HG03457 (cell line): Measurements from ENCODE around the gene MLH3.

Experiments
- ATAC-seq: cut with Tn5 transposase; IDR thresholded peaks from one replicate; pipeline ENCODE4 v1.9.1; 2021; ENCODE audit warnings: moderate number of reproducible peaks; ENCODE audit not compliant: unreplicated experiment

MLH3 gene

GRCh38 chr14:74988131-74988530 lies 63.1 kb downstream of the MLH3 start:
- ATAC-seq: no peak

GRCh38 chr14:74985806-74986205 lies 65.5 kb downstream of the MLH3 start:
- no peak for ATAC-seq

DNA sequence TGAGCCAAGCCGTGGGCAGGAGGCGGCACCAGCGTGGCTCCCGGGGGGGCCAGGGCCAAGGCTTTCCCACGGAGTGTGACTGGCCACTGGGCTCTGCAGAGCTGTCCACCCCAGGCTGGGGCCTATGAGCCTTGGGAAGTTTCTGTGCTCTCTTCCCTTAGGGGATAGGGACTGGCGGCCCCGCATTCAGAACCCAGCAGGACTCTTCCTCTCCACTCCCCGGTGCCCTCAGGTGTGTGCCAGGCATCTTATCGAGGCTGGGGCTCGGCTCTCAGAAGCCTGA lies 66.3 kb downstream of the MLH3 start:
- ATAC-seq: no peak

DNA sequence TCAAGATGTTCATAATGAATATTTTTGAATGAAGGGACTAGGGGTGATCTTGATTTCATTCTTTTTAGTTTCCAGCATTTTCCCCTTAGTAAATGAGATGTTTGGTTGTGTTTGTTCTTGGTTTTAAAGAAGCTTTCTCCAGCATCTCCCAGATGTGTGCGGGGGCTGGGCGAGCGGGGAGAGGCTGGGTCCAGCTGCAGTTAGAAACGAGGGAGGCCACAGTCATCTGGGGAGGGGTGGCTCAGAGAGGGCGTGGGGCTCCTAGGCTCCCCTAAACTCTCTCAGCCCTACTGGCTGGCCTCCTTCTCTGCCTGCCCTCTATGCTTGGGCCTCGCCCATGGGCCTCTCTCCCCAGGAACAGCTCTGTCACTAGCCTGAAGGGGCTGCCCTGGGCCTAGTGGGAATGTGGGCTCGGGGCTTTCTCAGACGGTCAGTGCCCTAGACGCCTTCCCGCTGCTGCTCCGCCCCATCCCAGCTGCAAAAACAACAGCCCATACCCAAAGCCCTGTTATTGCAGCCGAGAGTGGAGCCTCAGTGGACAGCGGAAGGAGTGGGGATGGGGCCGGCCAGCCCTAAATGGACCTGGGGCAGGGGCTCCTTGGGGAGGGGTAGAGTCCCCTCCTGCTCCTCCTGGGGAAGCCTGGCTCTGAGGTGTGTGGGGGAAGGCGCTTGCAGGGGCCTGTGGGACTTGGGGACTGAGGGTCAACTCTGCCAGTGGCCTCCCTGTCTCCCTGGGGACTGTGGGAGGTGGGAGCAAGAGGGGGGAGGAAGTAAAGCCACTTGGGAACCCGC lies 66.8 kb downstream of the MLH3 start:
- no peak for ATAC-seq

DNA sequence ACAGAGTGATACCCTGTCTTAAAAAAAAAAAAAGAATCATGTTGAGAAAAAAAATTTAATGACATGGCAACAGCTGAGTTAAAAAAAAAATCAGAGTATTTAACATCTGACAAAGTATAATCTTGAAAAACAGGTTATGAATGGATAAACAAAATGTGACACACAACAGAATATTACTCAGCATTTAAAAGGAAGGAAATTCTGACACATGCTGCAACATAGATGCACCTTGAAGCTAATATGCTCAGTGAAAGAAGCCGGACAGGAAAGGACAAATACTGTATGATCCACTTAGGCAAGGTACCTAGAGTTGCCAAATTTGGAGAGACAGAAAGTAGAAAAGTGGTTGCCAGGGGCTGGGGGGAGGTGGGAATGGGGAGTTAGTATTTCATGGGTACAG lies 67.9 kb downstream of the MLH3 start:
- no peak for ATAC-seq

- ATAC-seq: no peak
These were observed 68.6 kb downstream of the MLH3 start for GRCh38 chr14:74982661-74983060.

DNA sequence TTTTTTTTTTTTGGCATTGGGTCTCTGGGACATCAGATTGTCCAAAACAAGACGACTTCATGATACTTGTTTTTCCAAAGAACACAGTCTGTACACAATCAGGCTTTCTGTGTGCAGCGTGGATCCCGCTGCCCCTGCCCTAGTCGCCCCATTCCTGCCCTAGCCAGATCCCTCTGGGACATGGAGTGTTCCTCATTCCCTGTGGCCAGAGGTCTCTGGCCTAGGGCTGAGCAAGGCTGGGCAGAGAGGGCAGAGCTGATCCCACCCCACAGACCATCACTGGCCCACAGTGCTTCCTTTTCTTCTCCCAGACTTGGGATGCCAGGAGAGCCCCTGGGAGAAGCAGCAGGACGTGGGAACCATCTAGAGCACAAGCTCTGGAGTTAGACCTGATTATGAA lies 69.4 kb downstream of the MLH3 start:
- ATAC-seq: no peak

DNA sequence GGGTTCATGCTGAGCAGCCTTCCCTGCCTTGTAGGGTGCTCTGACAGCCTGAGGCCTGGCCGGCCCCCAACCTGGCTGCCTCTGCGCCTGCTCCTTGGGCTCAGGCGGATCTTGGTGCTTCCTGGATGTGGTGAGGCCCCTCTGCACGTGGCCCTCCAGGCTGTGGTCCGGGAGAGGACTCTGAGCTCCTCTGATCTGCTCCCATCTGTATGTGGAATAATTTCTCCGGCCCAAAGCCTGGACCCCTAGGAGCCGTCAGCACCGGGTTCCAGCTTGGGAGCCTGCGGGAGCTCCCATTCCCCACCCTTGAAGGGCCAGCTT lies 69.8 kb downstream of the MLH3 start:
- ATAC-seq: no peak

DNA sequence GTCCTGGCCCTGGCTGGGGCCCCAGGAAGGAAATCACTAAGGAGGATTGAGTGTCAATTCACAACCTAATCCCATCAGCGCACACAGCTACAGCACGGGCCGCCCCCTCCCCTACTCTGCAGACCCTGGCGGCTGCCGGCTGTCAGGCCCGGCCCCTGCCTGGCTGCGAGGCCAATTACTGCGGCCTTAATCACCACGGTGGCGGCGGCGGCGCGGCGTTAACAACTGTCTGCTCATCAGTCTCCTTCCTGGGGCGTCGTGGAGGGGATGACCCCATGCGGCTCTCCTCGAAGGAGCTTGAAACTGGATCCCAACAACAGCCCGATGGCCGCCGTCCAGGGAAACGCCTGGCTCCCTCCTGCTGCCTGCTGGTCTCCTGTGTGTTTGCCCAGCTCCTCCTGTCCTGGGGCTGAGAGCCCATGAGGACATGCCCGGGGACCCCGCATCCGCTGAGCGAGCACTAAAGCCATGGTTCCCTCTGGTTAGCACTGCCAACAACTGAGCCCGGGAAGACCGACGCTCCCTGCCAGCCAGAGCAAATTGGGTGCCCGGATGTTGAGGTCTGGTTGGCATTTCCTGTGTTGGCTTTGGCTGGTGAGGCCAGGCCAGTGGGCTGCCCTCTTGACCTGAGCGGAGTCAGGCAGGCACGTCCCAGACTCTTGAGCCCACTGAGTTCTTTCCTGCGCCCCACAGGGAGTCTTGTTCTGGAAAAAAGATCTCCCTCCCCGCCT lies 70.4 kb downstream of the MLH3 start:
- ATAC-seq: no peak

- ATAC-seq: no peak
These were observed 70.9 kb downstream of the MLH3 start for GRCh38 chr14:74980398-74980730.

- ATAC-seq: no peak
These were observed 71.5 kb downstream of the MLH3 start for GRCh38 chr14:74979442-74980397.

GRCh38 chr14:74979029-74979428 lies 72.2 kb downstream of the MLH3 start:
- ATAC-seq: no peak

- no peak for ATAC-seq
These were observed 72.8 kb downstream of the MLH3 start for GRCh38 chr14:74978416-74978947.

DNA sequence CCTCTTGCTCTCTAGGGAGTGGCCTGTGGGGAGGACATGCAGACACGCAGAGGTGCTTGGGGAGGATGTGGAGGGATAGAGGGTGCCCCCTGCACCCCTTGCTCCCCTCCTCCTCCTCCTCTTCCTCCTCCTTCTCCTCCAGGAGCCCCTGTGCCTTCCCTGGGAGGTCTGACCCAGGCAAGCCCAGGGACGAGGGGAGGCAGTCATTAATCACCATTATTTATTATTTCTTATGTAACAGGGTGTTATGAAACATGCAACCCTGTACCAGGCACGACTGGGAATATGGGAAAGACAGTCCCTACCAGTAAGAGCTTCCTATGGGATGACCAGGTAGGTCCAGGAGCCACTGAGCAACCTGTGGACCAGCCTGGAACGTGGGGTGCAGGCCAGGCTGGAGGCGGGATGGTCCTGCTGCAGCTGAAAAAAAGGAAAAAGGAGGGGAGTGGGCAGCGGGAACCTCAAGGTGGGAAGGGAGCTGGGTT lies 73.3 kb downstream of the MLH3 start:
- ATAC-seq: no peak

- ATAC-seq: no peak
These were observed 73.9 kb downstream of the MLH3 start for GRCh38 chr14:74977164-74977900.

- no peak for ATAC-seq
These were observed 74.8 kb downstream of the MLH3 start for GRCh38 chr14:74976264-74977113.

- no peak for ATAC-seq
These were observed 76.0 kb downstream of the MLH3 start for GRCh38 chr14:74975059-74975810.

GRCh38 chr14:74974364-74975058 lies 76.8 kb downstream of the MLH3 start:
- no peak for ATAC-seq
